GM13976 (cell line): ENCODE results near the gene RAI14.

ENCODE experiments used
- DNase-seq: peaks from one replicate; pipeline ENCODE4 v3.0.0; 2012; ENCODE audit warnings: low spot score
- in situ Hi-C: fragments of 300-500 bp; cut with MboI; formaldehyde crosslinking; loops from one replicate; pipeline ENCODE4 v1.12.0; 2022; ENCODE audit warnings: low sequenced_read_pairs, mixed read lengths, inconsistent platforms; ENCODE audit not compliant: unreplicated experiment
- TF ChIP-seq, protein P1 (sequence below): IDR thresholded peaks from 2 replicates; pipeline ENCODE4 v1.5.1; 2012; ENCODE audit warnings: borderline replicate concordance, mild to moderate bottlenecking; ENCODE audit not compliant: insufficient read depth; ENCODE audit errors: extremely low read depth, missing control alignments, control extremely low read depth

RAI14 gene

DNA sequence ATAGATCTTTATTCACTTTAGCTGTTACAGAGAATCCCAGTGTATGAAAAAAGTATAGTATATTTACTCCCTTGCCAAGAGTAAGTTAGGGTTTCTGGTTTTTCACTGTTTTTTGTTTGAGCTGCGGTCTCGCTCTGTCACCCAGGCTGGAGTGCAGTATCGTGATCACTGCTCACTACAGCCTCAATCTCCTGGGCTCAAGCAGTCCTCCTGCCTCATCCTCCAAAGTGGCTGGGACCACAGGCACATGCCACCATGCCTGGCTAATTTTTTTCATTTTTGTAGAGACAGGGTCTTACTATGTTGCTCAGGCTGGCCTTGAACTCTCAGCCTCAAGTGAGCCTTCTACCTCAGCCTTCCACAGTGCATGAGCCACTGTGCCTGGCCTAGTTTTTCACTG is 3.0 kb downstream of the RAI14 start:
- DNase-seq: no peak
- in situ Hi-C loops: no loop called here
- TF ChIP-seq, protein P1, sequence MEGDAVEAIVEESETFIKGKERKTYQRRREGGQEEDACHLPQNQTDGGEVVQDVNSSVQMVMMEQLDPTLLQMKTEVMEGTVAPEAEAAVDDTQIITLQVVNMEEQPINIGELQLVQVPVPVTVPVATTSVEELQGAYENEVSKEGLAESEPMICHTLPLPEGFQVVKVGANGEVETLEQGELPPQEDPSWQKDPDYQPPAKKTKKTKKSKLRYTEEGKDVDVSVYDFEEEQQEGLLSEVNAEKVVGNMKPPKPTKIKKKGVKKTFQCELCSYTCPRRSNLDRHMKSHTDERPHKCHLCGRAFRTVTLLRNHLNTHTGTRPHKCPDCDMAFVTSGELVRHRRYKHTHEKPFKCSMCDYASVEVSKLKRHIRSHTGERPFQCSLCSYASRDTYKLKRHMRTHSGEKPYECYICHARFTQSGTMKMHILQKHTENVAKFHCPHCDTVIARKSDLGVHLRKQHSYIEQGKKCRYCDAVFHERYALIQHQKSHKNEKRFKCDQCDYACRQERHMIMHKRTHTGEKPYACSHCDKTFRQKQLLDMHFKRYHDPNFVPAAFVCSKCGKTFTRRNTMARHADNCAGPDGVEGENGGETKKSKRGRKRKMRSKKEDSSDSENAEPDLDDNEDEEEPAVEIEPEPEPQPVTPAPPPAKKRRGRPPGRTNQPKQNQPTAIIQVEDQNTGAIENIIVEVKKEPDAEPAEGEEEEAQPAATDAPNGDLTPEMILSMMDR: no peak

DNA sequence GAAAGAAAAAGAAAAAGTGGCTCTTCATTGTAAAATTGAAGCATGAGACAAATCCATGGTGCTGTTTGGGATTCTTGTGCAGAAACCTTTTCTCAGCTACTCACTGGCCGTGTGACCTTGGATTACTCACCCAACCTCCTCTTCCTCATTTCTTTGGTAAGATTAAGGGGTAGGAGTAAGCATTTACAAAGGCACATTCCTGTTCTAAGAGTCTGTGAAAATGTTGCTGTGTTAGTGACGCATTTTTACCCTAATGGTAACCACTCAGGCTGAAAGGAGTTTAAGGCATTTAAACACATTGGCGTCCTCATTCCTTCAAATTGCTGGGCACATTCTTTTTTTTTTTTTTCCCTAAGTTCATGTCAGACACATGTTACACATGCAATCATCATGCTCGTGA is 4.3 kb downstream of the RAI14 start:
- TF ChIP-seq, protein P1: no peak
- in situ Hi-C loops: no loop called here
- no peak for DNase-seq

DNA sequence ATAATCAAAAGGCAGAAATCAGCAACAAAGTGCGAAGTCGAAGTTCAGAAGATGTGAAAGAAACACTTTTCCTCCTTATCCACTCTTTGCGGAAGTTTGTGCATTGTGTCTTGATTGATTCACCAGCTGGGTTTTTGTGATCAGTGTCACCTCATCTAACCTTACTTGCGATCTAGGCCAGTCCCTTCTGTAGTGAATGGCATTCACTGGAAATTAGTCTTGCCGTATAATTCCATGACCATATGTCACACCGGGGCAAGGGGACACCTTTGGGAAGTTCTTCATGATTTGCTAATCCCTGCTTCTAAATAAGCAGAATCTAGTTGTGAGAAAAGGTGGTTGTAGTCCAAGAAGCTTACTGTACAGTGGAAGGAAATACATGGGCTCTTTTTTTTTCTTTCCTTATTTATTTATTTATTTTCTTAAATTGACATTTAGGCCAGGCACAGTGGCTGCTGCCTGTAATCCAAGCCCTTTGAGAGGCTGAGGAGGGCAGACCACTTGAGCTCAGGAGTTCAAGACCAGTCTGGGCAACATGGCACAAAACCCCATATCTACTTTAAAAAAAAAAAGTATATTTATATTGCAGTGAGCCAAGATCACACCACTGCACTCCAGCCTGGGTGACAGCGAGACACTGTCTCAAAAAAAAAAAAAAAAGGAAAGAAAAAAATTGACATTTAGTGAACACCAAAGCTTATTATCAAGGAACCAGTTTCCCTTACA is 7.8 kb downstream of the RAI14 start:
- in situ Hi-C loops: no loop called here
- TF ChIP-seq, protein P1: no peak
- no peak for DNase-seq

DNA sequence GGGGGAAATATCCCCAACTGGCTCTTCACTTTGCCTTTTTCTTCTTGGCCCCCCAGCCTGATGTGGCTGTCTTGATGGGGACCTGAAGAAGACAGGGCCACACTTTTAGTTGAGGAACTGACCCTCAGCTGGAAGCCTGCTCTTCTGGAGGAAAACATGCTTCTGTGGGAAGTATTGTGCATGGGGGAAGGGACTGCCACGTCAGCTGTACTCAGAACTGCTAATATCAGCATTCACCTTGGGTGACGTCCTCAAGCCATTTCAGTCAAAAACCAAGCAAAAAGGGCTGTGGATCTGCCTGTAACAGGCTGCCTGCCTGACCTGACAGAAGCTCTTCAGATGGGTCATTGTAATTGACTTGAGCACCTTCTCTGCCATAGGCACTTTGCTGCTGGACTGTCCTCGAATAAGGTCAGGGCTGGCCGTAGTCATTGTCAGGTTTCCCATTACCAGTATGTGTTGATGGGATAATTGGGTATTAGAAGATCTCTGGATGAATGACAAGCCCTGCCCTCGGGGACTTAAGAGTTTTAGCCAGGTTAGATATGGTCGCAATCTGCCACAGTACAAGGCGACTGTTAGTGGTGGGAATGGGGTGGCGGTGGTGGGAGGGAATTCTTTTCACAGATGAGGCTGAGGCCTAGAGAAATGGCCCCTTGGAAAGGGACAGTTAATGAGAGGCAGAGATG is 10.4 kb downstream of the RAI14 start:
- in situ Hi-C loops: no loop called here
- no peak for DNase-seq
- TF ChIP-seq, protein P1: no peak

DNA sequence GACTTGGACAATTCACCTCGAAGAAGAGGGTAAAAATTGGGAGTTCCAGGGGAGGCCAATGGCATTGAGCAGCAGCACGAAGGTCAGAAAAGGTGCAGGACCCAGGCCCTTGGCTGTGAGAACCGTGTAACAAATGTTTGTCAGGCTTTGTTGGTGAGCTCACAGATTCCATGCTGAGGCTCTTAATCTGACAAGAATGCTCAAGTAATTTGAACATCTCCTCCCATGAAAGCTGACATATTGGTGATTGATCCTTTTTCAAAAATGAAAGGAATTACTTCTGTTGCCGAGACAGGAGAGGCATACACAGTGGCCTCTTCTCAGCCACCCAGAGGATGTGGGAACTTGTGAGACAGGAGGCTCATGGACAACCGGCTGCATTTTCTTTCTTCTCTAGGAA is 11.6 kb downstream of the RAI14 start:
- in situ Hi-C loops: no loop called here
- no peak for DNase-seq
- TF ChIP-seq, protein P1: no peak

DNA sequence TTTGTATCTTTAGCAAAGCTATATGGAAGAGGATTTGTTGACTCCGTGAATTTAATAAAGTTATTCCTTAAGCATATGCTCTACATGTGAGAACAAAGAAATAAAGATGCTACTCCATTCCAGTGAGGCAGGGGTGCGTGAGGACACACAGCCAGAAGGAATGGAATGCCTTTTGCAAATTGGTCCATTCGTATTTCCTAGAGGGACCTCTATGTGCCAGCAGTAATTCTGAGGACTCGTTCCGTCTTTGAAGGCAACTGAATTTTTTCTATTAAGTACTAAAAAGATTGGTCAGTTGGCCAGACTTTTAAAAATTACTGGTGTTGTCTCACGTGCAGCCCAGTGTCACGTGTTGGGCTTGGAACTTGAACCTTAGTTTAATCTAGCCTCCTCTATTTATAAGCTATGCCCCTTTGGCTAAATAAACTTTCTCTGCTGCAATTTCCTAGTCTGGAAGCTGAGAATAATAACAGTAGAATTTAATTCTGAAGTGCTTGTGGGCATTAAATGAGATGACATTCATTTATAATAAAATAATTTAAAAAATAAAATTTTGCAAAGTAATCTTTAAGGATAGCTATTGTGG is 13.9 kb downstream of the RAI14 start:
- no peak for DNase-seq
- in situ Hi-C loops: no loop called here
- TF ChIP-seq, protein P1: no peak
